NCI-H82 treated with DMSO at 0.1 percent for 48 hours (cell line): Measurements from ENCODE around the gene CFAP298.
"Not testable (repeated sequence)": the region's sequence is repeated elsewhere in the genome, so short reads cannot be mapped to it uniquely, and the experiment has no call there.

Source experiments
- DNase-seq: peaks from one replicate; lab custom pipeline; 2025; ENCODE audit not compliant: unreplicated experiment; lab: John Stamatoyannopoulos, UW

CFAP298 gene

DNA sequence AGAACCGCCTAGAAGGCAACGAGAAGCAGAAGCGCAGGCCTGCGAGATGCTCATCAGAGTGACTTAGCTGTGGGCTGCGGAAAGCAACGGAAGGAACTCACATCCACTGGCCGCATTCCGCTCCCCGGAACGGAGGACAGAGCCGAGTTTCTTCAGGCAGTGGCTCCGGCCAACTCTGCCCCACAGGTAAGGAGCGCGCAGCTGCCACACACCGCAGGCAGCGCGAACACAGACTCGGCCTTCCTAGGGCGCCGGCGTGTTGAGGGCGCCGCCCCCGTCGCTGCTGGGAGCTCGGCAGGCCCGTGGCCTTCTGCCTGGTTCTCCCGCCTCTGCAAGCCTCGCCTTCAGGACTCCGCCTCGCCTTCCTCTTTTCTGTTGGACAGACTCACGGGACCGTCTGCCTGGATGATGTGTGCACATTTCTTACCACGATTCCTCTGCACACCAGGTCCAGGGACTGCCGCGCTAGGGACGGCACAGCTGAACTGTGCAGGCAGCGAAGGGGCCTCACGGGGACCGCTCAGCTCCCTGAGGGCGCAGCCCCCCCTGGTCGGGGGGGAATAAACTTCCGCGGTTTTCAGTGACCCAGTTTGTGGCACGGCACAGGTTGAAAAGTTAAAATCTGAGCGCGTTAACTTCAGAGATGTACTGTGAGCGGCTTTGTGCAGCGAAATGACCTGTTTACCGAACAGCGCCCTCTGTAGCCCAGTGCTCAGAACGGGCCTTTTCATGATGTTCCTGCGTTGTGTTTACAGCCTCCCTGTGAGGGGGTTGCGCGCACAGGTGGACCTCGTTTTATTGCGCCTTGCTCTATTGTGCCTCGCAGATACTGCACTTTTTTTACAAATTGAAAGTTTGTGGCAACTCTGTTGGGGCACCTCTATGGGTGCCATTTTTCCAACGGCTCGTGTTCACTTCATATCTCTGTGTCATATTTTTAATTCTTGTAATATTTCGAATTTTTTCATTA is 42.6 kb downstream of the CFAP298 start:
- DNase-seq = peak; percentile 52

DNA sequence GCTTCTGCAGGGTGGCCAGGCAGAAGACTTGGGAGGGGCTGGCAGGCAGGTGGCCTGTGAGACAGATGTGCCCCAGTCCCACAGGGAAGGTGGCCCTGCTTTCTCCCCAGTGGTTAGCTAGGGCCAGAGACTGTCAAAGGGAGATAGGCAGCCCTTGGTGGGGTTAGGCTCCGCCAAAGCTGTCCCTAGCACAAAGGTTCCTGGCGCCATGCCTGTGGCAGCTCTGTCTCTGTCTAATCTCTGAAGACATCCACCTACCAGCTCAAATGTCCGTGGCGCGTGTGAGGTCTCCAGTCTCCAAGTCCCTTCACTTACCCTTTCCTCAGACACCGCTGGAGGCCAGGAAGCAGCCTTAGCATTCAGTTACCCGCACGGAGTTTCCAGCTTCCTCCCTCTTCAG is 44.6 kb downstream of the CFAP298 start:
- no peak for DNase-seq

DNA sequence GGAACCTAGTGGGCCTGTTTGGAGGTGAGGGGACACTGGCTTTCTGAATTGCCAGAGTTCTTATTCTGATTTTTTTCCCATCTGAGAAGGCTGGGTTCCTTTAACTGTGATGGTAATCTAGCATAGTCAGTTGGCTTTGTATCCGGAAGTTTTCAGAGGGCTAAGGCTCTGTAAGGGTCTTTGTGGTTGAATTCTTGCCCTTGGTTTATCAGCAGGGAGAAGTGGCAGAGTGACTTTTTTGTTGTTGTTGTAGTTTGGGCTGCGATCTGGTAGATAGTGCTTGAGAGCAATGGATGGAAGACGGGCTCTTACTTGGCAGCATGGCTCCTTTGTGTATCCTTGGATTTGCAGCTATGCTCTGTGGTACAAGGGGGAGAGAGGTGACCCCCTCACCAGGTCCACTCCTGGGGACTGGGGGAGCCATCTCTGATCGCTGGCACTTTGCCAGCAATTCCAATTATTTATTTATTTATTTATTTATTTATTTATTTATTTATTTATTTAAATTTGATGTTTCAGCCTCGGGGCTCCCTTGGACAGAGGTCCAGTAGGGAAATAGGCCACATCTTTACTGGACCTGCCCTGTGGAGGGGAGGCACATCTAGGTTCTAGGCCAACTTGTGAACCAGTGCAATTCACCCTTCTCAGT is 45.3 kb downstream of the CFAP298 start:
- DNase-seq = no peak

DNA sequence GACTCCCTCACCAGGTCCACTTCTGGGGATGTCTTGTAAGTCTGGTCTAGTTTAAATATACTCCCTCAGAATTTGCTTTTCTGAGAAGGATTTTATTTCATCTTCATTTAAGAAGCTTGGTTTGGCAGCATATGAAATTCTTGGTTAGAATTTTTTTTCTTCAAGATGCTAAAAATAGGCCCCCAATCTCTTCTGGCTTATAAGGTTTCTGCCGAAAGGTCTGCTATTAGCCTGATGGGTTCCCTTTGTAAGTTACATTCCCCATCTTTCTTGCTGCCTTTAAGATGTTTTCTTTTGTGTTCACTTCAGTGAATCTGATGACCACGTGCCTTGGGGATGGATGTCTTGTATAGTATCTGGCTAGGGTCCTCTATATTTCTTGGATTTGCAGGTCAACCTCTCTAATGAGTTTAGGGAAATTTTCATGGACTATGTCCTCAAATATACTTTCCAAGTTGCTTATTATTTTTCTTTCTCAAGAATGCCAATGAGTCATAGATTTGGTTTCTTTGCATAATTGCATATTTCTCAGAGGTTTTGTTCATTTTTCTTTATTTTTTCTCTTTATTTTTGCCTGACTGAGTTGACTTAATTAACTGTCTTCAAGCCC is 46.2 kb downstream of the CFAP298 start:
- no peak for DNase-seq

DNA sequence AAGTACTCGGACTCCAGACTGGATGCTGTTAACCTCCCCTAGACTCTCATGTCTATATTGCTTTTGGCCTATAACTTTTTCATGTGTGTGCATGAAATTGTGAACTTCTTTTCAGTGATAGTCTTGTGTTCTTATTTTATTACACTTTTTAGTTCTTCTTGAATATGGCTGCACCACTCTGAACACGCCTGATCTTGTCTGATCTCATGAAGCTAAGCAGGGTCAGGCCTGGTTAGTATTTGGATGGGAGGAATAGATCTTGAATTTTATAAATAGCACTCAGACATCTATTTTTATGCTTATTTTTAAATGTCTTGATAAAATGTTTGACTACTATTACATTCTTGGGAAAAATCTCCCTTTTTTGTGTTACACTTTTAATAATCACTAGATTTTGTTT is 49.3 kb downstream of the CFAP298 start:
- DNase-seq = no peak

DNA sequence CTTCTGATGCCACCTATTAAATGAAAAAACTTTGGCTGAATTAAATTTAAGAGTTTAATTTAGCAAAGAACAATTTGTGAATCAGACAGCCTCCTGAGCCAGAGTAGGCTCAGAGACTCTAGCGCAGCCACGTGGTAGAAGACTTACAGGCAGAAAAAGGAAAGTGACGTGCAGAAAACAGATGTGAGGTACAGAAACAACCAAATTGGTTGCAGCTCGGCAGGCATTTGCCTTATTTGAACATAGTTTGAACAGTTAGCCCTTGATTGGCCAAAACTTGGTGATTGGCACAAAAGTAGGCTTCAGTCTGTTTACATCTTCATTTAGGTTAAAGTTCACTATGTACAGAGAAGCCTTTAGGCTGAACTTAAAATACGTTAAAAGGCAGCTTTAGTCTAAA is 49.8 kb downstream of the CFAP298 start:
- no peak for DNase-seq

DNA sequence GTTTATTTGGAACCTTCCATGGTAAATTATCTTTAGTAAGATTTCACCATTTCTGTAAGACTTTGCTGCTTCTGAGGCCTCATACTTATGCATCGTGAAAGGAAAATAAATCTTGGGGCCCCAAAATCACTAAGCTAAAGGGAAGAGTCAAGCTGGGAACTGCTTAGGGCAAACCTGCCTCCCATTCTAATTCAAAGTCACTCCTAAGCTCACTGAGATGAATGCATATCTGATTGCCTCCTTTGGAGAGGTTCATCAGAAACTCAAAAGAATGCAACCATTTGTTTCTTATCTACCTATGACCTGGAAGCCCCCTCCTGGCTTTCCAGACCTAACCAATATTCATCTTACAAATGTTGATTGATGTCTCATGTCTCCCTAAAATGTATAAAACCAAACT is 50.7 kb downstream of the CFAP298 start:
- DNase-seq = not testable (repeated sequence)

DNA sequence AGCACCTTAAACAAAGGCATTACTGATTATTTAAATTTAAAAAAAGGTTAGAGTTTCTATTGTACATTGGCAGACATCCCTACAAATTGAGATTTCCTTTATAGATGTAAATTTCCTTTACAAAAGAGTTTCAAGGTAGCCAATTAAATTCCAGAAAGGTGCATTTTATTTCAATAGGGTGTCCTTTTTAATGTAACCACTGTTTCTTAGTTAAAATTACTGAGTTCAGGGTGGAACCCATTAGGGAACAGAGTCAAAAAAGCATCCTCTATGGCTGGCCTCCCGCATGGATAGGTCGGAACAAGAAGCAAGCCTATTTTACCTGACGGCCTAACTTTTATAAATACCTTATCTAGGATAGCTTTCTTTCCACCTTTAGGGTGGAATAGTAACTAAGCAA is 51.3 kb downstream of the CFAP298 start:
- DNase-seq = no peak

DNA sequence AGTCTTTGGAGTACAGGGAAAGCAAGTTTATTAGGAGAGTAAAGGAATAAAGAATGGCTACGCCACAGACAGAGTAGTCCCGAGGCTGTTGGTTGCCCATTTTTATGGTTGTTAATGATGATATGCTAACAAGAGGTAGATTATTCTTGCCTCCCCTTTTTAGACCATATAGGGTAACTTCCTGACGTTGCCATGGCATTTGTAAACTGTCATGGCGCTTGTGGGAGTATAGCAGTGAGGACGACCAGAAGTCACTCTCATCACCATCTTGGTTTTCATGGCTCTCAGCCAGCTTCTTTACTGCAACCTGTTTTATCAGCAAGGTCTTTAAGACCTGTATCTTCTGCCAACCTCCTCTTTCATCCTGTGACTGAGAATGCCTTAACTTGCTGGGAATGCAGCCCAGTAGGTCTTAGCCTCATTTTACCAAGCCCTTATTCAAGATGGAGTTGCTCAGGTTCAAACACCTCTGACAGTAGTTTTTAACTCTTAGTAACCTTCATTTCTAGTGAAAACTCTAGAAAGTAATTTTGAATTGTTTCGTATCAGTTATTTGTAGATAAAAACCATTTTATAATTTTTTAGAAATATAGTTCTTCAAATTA is 53.1 kb downstream of the CFAP298 start:
- DNase-seq = no peak

DNA sequence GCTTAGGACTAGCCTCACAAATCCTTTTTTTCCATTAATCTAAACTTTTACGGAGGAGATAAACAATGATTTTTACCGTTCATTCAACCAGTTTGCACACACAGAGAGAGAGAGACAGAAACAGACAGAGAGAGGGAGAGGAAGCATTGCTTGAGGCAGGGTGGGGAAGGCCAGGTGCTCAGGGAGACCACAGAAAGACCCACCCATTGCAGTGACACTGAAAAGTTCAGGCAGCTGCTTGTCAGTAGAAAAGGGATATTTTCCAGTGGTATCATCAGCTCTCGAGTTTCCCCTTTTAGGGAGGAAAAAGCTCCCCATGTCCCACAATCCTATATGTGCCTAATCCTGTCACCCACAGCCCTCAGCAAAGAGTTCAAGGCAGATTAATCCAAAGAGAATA is 54.1 kb downstream of the CFAP298 start:
- DNase-seq = no peak

DNA sequence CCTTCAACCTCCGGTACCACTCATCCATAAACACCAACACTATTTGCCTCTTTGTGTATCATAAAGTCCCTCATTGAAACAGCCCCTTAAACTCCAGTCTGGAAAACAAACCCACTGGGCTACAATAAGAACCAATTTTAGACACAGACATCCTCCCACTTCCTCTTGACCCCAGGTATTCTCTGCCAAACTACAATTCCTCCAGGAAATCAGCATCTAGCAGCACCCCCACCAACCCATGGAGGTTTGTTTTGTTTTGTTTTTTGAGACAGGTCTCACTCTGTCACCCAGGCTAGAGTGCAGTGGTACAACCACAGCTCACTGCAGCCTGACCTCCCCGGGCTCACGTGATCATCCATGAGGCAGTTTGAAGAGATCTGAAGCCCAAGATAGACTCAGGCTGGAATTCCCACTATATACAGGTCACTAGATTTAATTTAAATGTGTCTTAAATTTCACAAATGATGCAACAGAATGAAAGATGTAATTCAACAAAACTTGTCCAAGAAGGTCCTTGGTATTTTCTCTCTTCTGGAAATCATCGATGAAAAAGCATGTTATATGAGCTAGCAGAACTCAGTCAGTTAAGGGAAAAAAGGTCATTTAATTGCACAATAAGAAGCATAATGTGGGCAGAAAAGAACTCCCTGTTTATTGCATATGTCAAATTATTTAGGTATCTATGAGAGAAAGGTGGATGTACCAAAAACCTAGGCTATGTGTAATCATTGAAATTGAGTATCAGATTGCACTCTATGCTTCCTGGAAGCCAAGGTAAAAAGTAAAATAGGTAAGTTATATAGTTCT is 57.1 kb downstream of the CFAP298 start:
- no peak for DNase-seq

DNA sequence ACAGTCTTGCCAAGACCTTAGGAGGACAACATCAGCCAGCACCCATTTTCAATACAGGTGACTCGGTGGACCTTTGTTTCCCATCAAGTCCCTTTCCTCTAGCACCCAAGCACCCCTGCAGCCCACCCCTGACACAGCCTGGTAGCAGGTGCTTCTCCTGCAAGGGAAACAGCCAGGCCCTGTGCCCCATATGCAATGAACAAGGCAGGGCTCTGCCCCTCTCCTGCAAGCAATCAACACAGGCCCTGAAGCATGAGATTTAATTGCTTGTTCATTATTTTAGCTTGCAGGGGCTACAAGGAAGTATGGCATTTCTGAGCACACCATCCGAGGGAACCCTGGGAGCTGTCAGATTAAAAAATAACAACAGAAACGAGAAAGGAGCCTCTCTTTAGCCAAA is 62.3 kb downstream of the CFAP298 start:
- no peak for DNase-seq

DNA sequence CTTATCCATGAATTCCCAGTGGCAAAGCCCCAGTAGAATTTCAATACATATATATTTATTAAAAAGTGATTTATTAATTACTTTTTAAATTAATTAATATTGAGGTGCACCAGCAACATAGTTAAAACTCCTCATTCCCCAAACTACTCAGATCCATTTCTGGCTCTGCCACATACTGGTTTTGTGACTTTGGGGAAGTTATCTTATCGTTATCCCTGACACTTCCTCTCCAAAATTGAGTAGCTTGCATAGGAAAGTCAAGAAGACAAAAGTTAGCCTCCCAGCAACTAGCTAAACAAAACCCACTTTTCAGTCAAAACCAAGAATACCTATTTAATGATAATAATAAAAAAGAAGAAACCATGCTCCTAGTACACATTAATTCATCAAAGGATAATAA is 62.7 kb downstream of the CFAP298 start:
- no peak for DNase-seq
